AG09319 (cell line): Measurements from ENCODE around the gene TEP1.

Experiments used
- DNase-seq: peaks from one replicate; pipeline ENCODE4 v3.0.0-alpha.2; 2010; ENCODE audit warnings: low read depth; ENCODE audit errors: extremely low read depth
- TF ChIP-seq, protein P1 (sequence below): IDR thresholded peaks from 2 replicates; pipeline ENCODE4 v1.5.1; 2011; ENCODE audit warnings: low read depth, mild to moderate bottlenecking, inconsistent platforms, low read length, moderate library complexity

Gene TEP1

DNA sequence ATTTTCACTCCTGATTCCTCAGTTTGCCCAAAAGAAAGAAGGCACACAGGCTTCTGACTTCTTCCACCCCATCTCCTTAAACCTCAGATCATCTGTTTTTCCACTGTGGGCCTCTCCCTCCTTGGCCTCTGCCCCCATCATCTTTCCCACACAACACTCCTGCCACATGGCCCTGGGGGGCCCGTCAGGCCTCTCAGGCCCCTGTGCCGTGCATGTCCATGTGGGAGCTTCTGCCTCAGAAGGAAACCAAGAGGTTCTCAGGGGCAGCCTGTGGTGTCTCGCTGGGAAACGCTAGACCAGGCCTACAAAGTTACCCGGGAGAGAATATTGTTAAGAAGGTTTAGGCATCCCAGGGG is 14.7 kb upstream of the TEP1 start:
- TF ChIP-seq, protein P1, sequence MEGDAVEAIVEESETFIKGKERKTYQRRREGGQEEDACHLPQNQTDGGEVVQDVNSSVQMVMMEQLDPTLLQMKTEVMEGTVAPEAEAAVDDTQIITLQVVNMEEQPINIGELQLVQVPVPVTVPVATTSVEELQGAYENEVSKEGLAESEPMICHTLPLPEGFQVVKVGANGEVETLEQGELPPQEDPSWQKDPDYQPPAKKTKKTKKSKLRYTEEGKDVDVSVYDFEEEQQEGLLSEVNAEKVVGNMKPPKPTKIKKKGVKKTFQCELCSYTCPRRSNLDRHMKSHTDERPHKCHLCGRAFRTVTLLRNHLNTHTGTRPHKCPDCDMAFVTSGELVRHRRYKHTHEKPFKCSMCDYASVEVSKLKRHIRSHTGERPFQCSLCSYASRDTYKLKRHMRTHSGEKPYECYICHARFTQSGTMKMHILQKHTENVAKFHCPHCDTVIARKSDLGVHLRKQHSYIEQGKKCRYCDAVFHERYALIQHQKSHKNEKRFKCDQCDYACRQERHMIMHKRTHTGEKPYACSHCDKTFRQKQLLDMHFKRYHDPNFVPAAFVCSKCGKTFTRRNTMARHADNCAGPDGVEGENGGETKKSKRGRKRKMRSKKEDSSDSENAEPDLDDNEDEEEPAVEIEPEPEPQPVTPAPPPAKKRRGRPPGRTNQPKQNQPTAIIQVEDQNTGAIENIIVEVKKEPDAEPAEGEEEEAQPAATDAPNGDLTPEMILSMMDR, result no peak
- no peak for DNase-seq

DNA sequence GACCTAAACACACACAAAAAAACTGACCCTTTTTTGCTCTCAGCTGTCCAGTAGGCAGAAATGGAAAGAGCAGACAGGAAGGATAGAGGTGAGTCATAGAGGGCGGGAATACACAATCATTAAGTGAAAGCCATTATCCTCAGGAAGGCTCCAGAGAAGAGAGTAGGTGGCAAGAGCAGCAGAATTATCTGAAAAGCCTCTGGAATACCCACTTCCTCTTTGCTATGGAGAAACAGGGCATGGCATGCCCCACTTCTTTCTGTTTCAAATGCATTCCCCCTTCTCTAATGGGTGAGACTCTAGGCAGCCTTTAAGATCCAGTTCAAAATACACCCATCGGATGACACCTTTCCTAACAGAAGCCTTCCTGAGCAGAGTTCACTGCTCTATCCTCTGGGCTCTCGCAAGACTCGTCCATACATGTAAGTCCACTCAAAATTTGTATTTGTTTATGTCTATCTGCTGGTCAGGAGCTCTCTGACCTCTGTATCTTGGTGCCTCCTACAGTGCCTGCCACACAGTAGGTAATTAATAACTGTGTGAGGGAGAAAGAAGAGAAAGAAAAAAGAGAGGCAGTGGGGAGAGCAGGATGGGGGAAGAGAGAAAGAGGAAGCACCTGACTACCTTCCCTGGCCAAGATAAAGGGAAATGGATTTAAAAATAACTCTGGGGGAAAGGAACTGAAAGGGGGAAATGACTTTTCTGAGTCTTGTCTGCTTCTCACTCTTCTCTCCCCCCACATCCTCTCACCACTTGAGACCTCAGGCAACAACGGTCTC is 14.1 kb upstream of the TEP1 start:
- TF ChIP-seq, protein P1, result no peak
- no peak for DNase-seq

DNA sequence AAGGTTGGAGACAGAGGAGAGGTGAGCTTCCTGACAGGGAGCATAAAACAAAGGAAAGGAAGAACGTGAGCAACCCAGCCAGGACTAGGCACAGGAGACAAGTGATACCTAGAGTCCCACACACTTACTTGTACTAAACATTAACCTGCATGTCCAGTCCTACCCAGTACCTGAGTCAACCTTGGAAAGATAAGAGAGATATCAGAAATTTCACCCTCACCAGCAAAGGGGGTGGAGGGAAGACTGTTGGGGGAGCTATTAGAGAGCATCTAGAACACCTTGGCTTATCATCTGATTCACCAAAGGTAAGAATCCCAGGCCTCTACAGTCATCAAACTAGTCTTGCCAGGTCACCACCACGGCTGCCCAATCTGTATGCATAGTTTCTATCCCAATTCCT is 11.6 kb upstream of the TEP1 start:
- no peak for DNase-seq
- TF ChIP-seq, protein P1, result no peak

DNA sequence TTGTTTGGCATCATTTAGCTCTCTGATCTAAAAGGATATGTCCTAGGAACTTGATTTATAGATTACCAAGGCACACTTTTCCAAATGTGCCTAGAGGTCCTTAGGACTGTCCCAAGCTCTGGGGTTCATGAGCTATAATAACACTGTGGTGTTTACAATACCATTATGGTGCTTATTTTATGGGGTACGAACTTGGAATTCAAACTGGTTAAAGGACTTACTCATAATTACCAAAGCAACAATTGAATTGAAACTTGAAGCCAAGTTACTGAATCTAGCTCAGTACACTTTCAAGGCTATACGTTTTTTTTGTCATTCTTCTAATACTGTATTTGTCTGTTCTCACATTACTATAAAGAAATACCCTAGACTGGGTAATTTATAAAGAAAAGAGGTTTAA is 9.6 kb upstream of the TEP1 start:
- no peak for DNase-seq
- TF ChIP-seq, protein P1, result no peak

DNA sequence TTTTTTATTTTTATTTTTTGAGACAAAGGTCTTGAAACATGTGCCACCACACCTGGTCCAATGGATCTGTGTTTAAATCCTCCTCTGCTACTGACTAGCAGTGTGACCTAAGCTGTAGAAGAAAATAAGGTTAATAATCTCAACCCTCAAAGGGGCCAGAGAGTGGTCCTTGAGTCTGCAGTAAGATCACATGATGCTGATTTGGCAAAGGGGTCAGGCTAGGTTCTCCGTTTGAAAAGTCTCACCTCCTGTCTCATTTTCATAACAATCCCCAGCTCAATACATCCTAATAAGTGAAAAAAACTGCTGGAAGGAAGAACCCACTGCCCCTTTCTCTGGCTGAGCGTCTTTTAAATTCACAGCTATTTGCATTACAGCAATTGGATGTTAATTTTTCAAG is 8.0 kb upstream of the TEP1 start:
- TF ChIP-seq, protein P1, result no peak
- DNase-seq, result no peak

DNA sequence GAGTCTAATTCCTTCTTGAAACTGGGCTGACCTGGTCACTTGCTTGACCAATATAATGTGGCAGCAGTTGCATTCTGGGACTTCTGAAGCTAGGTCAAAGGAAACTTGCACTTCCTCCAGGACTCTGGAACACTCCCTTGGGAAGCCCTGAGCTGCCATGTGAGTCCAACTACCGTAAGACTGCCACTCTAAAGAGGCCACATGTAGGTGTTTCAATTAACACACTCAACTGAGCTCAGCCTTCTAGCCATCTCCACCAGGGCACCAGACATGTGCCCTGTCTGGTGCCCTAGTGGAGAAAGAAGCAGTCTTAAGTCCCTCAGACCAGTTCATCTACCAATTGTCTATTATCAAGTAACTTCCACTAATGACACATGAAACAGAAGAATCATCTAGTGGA is 6.1 kb upstream of the TEP1 start:
- TF ChIP-seq, protein P1, result no peak
- DNase-seq, result no peak

DNA sequence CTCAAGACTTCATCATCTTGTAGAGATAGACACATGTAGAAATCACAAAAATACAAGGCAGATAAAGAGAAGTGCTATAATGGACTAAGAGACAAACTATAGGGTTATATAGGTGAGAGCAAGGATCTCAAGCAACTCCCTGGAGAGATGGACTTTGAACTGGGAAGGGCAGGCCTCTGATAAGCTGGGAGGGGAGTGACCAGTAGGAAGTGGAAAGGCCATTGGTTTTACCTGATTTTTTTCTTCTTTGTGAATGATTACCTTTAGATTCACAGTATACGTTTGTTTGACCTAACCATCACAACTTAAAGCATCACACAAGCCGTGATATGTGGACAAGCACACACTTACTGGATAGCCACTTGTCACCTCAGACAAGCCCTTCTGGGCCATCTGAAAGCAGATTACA is 5.2 kb upstream of the TEP1 start:
- TF ChIP-seq, protein P1, result no peak
- DNase-seq, result no peak
